Skeletal muscle cell (primary cell): ENCODE measurements around the gene MYLK4.

Source experiments
- DNase-seq: peaks from one replicate; pipeline ENCODE4 v3.0.0-alpha.2; 2010; ENCODE audit warnings: low read depth
- H3K4me3 ChIP-seq: 2 replicates; pipeline ENCODE4 v1.5.1; 2011; ENCODE audit warnings: low read depth, mild to moderate bottlenecking, control low read depth, low read length, moderate library complexity

MYLK4 gene

DNA sequence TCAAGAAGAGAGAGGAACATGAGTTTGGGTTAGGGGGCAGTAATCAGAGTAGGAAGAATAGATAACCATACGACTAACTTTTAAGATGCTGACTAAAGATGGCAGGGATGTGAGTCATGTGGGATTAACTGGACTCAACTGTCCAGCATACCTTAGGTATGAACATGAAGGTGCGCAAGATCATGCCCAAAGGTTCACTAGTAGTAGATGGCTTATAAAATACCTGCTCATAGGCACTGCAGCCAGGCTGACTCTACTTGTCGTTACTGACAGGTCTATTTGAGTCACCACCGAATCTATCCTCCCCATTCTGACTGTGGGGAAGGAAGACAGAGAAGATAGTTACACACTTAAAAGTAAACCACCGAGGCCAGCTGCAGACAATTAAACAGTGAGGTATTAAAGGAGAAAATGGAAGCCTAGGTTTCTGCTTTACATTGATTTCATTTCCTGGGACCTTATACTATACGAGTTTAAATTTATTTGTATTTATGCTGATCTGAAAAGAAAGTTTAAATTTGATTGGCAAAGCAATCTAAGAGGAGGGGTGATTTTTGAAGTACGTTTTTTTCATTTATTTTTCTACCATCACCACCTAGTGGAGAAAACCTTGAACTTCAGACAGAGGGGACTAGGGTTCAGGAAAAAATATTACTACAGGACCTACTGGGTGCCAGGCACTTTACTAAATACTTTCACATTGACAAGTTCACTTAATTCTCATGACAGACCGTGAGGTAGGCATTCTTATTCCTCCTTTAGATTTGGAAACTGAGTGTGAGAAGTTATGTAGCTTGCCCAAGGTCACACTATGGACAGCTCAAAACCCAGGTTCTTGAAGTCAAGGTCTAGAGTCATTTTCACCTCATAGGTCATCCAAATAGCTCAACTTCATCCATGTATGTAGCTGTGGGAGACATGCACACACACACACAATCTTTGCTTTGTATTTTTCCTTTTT, 10.4 kb upstream of the MYLK4 start:
- no peak overlapping the region for H3K4me3 ChIP-seq
- DNase-seq: no peak

GRCh38 chr6:2758980-2759379, 8.3 kb upstream of the MYLK4 start:
- DNase-seq: no peak
- H3K4me3 ChIP-seq: no peak overlapping the region

DNA sequence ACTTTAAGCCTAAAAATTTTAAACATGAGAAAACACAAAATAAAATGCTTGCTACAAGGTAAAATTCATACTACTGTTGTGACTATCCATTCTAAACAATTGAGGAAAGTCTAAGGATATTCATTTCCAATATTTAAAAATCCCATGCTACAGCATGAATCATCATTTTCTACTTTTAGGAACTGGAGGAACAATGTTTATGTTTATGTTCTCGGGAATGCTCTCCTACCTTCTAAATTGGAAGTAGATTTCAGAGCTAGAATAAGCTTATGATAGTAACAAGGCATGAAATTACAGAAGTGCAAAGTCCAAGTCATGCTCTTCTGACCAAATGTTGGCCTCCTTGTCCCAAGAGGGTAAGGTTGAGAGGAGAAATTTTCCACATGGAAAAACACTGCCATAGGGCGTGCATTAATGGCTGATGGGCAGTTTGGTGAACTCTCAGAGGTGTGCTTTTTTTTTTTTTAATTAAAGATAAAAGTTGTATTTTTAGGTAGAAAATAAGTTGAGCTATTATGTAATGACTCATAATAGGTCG, 6.0 kb upstream of the MYLK4 start:
- DNase-seq: no peak
- H3K4me3 ChIP-seq: no peak overlapping the region

- no peak for DNase-seq
Measured at GRCh38 chr6:2756241-2756640, 5.5 kb upstream of the MYLK4 start.

GRCh38 chr6:2755456-2755855, 4.7 kb upstream of the MYLK4 start:
- no peak for DNase-seq

More at GRCh38 chr6:2756241-2756640, 5.5 kb upstream of the MYLK4 start:
- H3K4me3 ChIP-seq: no peak overlapping the region

GRCh38 chr6:2754911-2755310, 4.2 kb upstream of the MYLK4 start:
- DNase-seq: no peak
- H3K4me3 ChIP-seq: no peak overlapping the region

More at GRCh38 chr6:2755456-2755855, 4.7 kb upstream of the MYLK4 start:
- H3K4me3 ChIP-seq: no peak overlapping the region

DNA sequence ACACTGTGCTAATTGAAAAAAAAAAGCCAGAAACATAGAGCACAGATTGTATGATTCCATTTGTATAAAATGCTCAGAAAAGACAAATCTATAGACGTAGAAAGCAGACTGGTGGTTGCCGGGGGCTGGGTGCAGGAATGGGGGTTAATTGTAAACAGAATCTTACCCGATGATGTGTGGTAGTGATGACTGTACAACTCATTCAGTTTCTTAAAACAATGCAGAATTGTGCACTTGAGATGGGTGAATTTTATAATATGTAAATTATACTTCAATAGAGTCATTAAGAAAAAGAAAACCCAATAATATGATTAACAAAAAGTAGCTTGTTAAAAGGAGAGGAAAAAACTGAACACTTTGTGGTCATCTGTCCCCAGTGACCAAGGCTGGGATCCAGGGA, 3.7 kb upstream of the MYLK4 start:
- no peak for DNase-seq
- H3K4me3 ChIP-seq: no peak overlapping the region

- no peak overlapping the region for H3K4me3 ChIP-seq
- no peak for DNase-seq
Measured at GRCh38 chr6:2753743-2754142, 3.0 kb upstream of the MYLK4 start.

GRCh38 chr6:2753110-2753489, 2.4 kb upstream of the MYLK4 start:
- no peak overlapping the region for H3K4me3 ChIP-seq
- DNase-seq: no peak

GRCh38 chr6:2752477-2753109, 1.9 kb upstream of the MYLK4 start:
- no peak for DNase-seq
- no peak overlapping the region for H3K4me3 ChIP-seq

GRCh38 chr6:2751871-2752270, 1.1 kb upstream of the MYLK4 start:
- H3K4me3 ChIP-seq: no peak overlapping the region
- no peak for DNase-seq

DNA sequence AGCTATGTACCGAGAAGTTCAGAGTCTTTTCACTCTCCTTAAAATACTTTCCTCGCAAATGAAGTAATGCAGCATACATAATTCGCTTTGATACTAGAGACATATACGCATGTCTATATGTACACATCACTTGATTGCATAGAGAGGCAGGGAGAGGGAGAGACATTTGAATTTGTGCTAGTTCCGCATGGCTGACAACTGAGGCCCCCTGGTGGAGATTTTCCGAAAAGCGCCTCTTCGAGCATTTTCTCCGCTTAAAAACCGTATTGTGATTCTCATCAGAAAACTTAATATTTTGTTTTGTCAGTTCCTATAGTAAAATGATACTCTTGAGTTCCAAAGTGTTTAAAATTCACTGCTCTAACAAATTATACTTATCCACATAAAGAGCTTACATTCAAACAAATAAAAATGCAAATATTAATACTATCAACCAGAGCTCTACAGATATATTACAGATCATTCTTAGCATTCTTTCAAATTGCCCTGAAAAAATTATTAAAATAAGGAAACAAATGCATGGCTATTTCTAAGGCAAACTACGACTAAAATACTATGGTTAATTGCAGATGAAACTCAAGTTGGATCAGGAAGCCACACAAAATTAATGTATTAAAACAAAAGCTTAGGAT, 637 bp downstream of the MYLK4 start:
- H3K4me3 ChIP-seq: no peak overlapping the region
- no peak for DNase-seq

GRCh38 chr6:2748183-2748582, 2.5 kb downstream of the MYLK4 start:
- DNase-seq: no peak
- H3K4me3 ChIP-seq: no peak overlapping the region

GRCh38 chr6:2746557-2747061, 4.1 kb downstream of the MYLK4 start:
- H3K4me3 ChIP-seq: no peak overlapping the region
- no peak for DNase-seq

- no peak overlapping the region for H3K4me3 ChIP-seq
- DNase-seq: no peak
Measured at GRCh38 chr6:2745246-2745645, 5.5 kb downstream of the MYLK4 start.

- DNase-seq: no peak
- H3K4me3 ChIP-seq: no peak overlapping the region
Measured at GRCh38 chr6:2744778-2745177, 5.9 kb downstream of the MYLK4 start.

GRCh38 chr6:2744209-2744771, 6.4 kb downstream of the MYLK4 start:
- DNase-seq: no peak
- no peak overlapping the region for H3K4me3 ChIP-seq

GRCh38 chr6:2743280-2744208, 7.2 kb downstream of the MYLK4 start:
- DNase-seq: no peak

GRCh38 chr6:2741756-2742155, 9.0 kb downstream of the MYLK4 start:
- no peak for DNase-seq
- H3K4me3 ChIP-seq: no peak overlapping the region

More at GRCh38 chr6:2743280-2744208, 7.2 kb downstream of the MYLK4 start:
- H3K4me3 ChIP-seq: no peak overlapping the region
